ENCODE results near the gene PUSL1.

The PUSL1 gene

GRCh38 chr1:1356796-1357401, 48.5 kb downstream of the PUSL1 start:
- DNase-seq: no peak

DNA sequence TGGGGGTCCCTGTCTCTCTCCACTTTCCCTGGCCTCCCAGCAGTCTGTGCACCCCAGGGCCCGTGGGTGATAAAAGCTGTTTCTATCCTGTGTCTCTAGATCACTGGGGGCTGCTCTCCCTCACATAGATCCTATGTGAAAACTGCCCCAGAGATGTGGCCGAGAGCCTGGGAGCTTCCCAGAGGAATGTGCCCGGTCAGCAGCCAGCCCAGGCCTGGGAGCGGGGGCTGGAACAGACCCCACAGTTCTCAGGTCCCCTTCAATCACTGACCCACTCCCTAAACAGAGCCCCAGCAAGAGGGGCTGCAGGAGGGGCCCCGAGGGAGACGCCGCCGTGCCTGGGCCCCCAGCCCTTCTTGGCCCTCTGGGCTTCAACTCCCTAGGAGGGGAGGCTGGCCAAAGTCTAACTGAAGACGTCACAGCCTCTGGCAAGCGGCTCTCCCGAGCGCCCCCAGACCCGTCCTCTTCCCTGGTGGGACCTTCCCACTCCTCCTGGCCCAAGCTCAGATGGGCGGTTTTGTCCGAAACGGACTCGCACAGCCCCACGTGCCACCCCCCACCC, 49.6 kb downstream of the PUSL1 start:
- DNase-seq: no peak

GRCh38 chr1:1358433-1359271, 50.3 kb downstream of the PUSL1 start, which contains the start of gene MXRA8:
MXRA8 (minus strand) TSS chr1:1358555; CDS start chr1:1358504, 51 bp downstream.
- no peak for DNase-seq

DNA sequence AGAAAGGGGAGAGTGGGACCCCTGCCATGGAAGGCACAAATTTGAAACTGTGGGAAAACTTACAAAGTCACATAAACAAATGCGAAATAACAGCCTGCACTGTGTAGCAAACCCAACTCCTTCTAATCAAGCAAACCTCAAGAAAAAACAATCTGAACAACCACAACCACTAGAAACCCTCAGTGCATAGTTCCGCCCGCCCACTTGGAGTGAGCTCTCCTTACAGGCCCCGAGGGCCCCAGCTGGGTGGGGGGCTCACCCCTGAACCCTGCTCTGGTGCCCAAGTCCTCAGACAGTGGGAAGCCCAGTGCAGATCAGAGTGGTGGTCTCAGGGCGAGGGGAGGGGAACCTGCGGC, 50.9 kb downstream of the PUSL1 start:
- DNase-seq: no peak

DNA sequence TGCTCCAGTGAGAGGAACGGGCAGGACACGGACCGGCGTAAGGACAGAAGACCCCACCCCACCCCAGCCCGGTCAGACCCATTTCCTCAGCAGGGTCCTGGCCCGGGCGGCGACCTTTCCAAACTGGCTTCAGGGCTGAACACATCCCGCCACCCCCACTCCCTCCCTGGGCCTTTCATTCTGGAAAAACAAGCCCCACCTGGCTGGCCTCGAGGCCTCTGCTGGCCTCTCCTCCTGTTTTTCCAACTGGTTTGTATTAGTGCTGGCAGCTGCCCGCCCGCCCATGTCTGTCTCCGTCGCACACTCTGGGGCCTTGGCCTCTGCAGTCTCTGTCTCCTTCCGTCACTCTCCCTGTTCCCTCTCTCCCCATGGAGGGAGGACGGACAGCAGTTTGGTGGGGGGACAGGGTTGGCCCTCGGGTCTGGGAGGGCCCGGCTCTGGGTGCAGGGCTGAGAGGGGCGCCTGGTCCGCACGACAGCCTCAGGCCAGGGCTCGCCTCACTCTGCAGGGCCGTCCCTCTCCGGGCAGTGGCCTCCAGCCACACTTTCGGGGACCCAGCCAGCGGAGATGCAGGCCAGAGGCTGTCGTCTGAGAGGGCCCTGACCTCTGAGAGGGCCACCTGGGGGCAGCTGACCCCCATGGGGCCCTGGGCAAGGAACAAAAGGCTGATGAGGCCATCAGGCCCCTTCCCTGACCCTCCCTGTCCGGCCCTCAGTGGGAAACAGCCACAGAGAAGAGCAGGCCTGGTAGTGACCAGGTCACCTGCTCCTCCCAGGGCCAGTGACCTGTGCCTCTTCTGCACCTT, 51.5 kb downstream of the PUSL1 start:
- no peak for DNase-seq

GRCh38 chr1:1360506-1361169, 52.2 kb downstream of the PUSL1 start:
- DNase-seq: no peak
